Measurements from ENCODE around the gene SGCD.

Gene SGCD

DNA sequence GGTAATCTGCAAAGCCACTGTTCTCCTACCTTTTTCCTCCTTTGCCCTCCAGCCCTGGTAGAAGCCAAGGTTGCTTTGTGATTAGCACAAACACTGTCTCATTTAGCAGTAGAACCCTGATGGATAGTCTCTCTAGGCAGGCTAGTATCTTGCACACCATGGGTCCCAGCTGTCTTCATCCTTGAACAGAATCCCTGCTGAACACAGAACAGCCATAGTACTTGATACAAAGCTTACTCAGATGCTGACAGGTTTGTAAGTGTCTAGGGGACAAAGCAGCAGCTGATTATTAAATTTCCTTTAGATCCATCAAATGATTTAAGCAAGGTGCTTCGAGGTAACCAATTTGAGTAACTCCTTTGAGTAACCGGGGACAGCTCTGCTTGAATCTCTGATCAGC is 359.4 kb downstream of the SGCD start:
- H3K9me3 Mint-ChIP-seq: no peaks in the 10 kb centered on the region
- H3K4me3 Mint-ChIP-seq: no peak overlapping the region
- no peak for DNase-seq
- H3K4me1 Mint-ChIP-seq: peaks cover 29% of the 10 kb centered on the region
- no peaks in the 10 kb centered on the region for H3K36me3 Mint-ChIP-seq (ENCODE audit: low read depth)
- TF ChIP-seq, protein P1, sequence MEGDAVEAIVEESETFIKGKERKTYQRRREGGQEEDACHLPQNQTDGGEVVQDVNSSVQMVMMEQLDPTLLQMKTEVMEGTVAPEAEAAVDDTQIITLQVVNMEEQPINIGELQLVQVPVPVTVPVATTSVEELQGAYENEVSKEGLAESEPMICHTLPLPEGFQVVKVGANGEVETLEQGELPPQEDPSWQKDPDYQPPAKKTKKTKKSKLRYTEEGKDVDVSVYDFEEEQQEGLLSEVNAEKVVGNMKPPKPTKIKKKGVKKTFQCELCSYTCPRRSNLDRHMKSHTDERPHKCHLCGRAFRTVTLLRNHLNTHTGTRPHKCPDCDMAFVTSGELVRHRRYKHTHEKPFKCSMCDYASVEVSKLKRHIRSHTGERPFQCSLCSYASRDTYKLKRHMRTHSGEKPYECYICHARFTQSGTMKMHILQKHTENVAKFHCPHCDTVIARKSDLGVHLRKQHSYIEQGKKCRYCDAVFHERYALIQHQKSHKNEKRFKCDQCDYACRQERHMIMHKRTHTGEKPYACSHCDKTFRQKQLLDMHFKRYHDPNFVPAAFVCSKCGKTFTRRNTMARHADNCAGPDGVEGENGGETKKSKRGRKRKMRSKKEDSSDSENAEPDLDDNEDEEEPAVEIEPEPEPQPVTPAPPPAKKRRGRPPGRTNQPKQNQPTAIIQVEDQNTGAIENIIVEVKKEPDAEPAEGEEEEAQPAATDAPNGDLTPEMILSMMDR (IDR thresholded peaks at IDR 0.05): no peak
- no peak overlapping the region for H3K27ac Mint-ChIP-seq
- H3K27me3 Mint-ChIP-seq (ENCODE audit: low read depth, poor library complexity): no peaks in the 10 kb centered on the region

DNA sequence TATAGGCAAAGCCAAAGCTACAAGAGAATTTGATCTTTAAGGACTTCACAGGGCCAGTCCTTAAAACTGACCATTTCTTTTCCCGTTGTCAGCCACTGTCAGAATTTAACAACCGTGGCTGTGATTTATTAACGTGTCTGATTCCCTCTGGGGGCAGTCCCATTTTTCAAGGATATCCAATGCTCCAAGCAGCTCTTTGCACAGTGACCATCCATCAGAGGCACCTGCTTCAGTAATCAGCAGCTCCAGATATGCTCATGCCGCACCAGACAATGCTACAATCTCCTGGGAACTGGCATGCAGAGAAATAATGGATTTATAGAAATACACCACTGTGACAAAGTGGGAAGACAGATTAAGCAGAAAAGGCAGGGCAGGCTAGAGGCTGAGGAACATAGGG is 359.8 kb downstream of the SGCD start:
- Mint-ChIP-seq H3K4me1 (peaks cover 29% of the 10 kb centered on the region), H3K9me3 (no peaks in the 10 kb centered on the region), H3K4me3 (no peak overlapping the region), H3K36me3 (ENCODE audit: low read depth) (no peaks in the 10 kb centered on the region), H3K27ac (peak overlapping the region; percentile 30), H3K27me3 (ENCODE audit: low read depth, poor library complexity) (no peaks in the 10 kb centered on the region)
- TF ChIP-seq, protein P1 (IDR thresholded peaks at IDR 0.05): no peak
- DNase-seq: peak; percentile 24

DNA sequence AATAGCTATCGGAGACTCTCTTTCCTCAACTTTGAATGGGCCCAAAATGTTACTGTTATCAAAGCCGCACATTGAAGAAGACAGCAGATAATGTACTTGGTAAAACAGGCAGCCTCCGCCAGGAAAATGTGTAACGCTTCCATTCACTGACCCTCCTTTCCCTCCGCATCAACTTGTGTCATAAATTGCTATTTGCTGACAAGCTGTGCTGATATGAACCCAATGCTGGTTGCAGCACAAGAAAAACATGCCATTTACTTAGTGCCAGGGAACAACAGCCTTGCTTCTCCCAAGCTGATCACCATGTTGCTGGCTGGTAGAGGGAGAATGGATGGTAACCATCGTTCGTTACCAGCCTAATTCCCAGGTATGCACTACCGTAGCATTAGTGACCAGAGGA is 360.6 kb downstream of the SGCD start:
- TF ChIP-seq, protein P1 (IDR thresholded peaks at IDR 0.05): no peak
- no peak for DNase-seq
- Mint-ChIP-seq H3K4me1 (peaks cover 29% of the 10 kb centered on the region), H3K27me3 (ENCODE audit: low read depth, poor library complexity) (no peaks in the 10 kb centered on the region), H3K9me3 (no peaks in the 10 kb centered on the region), H3K36me3 (ENCODE audit: low read depth) (no peaks in the 10 kb centered on the region), H3K4me3 (no peak overlapping the region), H3K27ac (peak overlapping the region; percentile 10)

DNA sequence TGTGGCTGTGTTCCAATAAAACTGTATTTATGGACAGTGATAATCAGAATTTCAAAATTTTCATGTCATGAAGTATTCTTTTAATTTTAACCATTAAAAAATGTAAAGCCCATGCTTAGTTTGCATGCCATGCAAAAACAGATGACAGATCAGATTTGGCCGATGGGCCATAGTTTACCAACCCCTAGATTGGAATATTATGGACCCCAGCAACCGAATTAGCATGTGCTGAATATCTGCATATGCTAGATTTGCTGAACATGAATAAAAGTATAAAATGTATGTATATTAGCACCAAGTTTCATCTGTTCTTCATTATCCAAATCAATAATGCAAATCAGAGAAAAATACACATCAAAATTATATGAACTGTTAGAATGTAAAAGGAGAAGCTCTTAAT is 364.6 kb downstream of the SGCD start:
- TF ChIP-seq, protein P1 (IDR thresholded peaks at IDR 0.05): no peak
- H3K4me1 Mint-ChIP-seq: peaks cover 17% of the 10 kb centered on the region
- H3K4me3 Mint-ChIP-seq: no peak overlapping the region
- no peak for DNase-seq
- H3K27ac Mint-ChIP-seq: no peak overlapping the region
- H3K9me3 Mint-ChIP-seq: no peaks in the 10 kb centered on the region
- H3K36me3 Mint-ChIP-seq (ENCODE audit: low read depth): no peaks in the 10 kb centered on the region
- no peaks in the 10 kb centered on the region for H3K27me3 Mint-ChIP-seq (ENCODE audit: low read depth, poor library complexity)

DNA sequence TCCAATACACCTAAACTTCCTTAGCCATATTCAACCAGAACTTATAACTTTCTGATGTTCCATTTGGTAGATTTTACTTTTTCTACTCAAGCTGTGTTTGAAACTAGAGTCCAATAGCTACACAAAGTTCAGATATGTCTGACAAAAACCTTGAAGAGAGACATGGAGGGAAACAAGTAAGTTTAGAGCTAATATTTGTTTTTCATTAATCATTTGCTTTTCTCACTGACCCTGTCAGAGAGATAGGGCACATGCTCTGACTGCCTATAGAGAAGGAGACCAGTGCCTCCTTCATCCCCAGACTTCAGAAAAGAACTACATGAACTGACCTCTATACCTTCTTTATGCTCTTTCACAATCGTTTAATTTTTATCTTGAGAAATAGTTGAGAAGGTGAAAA is 366.1 kb downstream of the SGCD start:
- Mint-ChIP-seq H3K9me3 (no peaks in the 10 kb centered on the region), H3K4me1 (peaks cover 1% of the 10 kb centered on the region), H3K27ac (no peak overlapping the region), H3K36me3 (ENCODE audit: low read depth) (no peaks in the 10 kb centered on the region), H3K27me3 (ENCODE audit: low read depth, poor library complexity) (no peaks in the 10 kb centered on the region), H3K4me3 (no peak overlapping the region)
- TF ChIP-seq, protein P1 (IDR thresholded peaks at IDR 0.05): no peak
- no peak for DNase-seq

DNA sequence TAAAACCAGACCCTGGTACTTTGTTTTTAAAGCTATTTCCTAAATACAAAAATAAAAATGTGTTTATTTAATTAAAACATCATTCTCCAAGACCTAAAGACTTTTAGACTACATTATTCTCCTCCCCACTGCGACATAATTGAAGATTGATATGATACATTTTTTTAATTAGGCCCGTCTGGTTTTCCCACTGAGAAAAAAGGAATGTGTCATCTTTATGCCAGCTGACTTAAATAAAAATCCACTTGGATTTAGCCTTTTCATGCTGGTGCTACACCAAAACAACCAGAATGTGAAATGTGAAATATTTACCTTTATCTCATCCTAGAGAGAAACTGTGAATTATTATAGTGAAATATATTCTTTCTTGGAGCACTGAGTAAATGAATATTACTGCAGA is 367.6 kb downstream of the SGCD start:
- Mint-ChIP-seq H3K27me3 (ENCODE audit: low read depth, poor library complexity) (peaks cover 4% of the 10 kb centered on the region), H3K9me3 (no peaks in the 10 kb centered on the region), H3K36me3 (ENCODE audit: low read depth) (no peaks in the 10 kb centered on the region), H3K27ac (no peak overlapping the region), H3K4me1 (no peaks in the 10 kb centered on the region), H3K4me3 (no peak overlapping the region)
- DNase-seq: no peak
- TF ChIP-seq, protein P1 (IDR thresholded peaks at IDR 0.05): no peak
